Activated CD4-positive, CD25-positive, alpha-beta regulatory T cell treated with anti-CD3 and anti-CD28 coated beads, Interleukin-2, amount 50 U/mL, for 16 hours (primary cell): ENCODE measurements around the gene SRGAP1.

ENCODE experiments used
- DNase-seq: peaks from one replicate; pipeline ENCODE4 v3.0.0-alpha.2; 2020; ENCODE audit warnings: low read depth, low spot score

The SRGAP1 gene

GRCh38 chr12:63966606-63966975 is 122.1 kb downstream of the SRGAP1 start:
- DNase-seq, result no peak

DNA sequence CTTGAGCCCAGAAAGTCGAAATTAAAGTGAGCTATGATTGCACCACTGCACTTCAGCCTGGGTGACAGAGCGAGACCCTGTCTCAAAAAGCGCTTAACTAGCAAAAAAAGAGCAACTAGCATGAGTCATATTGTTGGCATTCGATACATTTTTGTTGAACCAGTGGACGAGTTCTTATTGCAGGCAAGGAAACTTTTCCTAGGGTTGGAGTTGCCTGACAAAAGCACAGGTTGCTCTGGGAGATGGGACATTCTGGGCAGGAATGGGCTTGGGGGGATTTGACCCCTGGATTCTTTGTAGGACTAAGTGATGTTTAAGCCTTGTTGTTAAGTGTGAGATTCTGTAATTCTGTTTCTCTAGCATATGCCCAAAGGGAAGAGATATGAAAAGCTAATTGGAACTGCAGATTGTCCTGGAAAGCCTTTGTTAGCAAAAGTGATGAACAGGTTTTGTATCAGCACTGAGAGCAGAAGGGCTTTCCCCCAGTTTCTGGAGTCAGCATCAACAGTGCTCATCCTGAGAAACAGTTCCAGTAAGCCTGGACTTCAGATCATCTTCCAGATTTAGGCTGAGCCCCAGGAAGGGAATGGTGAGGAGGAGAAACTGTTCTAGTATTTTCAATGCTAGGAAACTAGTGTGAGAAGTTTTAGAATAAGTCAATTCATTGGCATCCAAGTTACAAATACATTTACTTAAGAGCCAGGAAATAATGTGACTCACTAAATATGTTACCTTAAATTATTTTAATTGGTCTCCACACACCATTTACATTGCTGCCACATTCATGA is 123.1 kb downstream of the SRGAP1 start:
- DNase-seq, result no peak

- DNase-seq, result no peak
Measured at GRCh38 chr12:63968673-63969072, 124.2 kb downstream of the SRGAP1 start.

GRCh38 chr12:63976902-63977395 is 132.4 kb downstream of the SRGAP1 start:
- DNase-seq, result no peak

DNA sequence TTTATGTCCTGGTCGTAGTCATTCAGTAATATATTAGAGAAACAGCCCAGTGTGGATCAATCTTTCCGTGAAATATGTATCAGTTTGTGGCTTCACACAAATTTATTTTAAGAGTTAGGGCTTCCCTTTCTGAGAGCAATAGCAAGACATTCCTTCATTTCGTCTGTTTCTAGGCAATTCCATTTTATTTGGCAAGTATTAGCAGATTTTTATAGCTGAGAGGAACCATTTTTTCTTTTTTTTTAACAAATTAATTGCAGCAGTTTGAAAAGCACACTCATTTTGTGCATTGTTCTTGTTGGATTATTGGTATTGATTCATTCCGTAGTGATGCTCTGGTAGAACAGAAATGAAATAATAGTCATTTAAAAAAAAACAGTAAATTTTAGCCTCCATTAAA is 132.9 kb downstream of the SRGAP1 start:
- DNase-seq, result no peak

DNA sequence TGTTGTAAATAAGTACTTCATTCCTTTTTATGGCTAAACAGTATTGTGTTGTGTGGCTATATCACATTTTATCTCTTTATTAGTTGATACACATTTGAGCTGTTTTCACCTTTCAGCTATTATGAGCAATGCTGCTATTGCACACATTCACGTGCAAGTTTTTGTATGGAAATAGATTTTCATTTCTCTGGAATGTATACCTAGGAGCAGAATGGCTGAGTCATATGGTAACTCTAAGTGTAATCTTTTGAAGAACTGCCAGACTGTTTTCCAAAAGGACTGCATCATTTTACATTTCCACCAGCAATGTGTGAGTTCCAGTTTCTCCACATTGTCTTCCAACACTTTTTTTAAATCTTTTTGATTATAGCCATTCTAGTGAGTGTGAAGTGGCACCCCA is 134.0 kb downstream of the SRGAP1 start:
- DNase-seq, result no peak

DNA sequence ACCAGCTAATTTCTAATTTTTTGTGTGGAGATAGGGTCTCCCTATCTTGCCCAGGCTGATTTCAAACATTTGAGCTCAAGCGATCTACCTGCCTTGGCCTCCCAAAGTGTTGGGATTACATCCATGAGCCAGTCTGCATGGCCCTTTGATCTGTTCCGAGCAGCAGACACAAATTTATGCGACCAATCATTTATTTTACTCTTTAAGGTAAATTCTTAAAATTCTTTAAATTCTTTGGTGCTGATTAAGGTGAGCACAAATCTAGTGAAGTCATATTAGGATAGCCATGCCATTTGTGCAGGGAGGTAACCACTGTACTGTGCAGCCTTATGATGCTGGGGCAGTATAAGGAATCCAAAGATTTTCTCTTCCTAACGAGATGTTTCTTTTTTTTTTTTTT is 135.7 kb downstream of the SRGAP1 start:
- DNase-seq, result no peak

DNA sequence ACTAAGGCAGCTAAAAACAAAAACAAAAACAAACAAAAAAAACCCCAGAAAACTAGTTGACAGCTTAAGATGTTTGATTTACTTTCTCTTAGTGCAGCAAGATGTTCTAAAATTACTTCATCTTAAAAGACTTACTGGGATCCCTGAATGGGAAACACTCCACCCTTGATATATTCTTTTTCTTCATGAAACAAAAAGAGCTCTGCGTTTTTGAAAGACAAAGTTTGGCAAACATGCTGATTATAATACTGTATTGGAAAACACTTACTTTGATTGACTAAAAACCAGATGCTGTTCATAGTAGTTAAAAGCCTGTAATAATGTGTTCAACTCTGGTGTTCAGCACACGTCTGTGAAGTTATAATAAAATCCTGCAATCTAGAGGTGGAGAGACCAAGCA is 136.8 kb downstream of the SRGAP1 start:
- no peak for DNase-seq

GRCh38 chr12:63982604-63983295 is 138.2 kb downstream of the SRGAP1 start:
- DNase-seq, result no peak

- DNase-seq, result no peak
Measured at GRCh38 chr12:63985456-63985855, 141.0 kb downstream of the SRGAP1 start.

GRCh38 chr12:63985945-63986344 is 141.4 kb downstream of the SRGAP1 start:
- DNase-seq, result no peak

GRCh38 chr12:63989301-63989845 is 144.9 kb downstream of the SRGAP1 start:
- no peak for DNase-seq

DNA sequence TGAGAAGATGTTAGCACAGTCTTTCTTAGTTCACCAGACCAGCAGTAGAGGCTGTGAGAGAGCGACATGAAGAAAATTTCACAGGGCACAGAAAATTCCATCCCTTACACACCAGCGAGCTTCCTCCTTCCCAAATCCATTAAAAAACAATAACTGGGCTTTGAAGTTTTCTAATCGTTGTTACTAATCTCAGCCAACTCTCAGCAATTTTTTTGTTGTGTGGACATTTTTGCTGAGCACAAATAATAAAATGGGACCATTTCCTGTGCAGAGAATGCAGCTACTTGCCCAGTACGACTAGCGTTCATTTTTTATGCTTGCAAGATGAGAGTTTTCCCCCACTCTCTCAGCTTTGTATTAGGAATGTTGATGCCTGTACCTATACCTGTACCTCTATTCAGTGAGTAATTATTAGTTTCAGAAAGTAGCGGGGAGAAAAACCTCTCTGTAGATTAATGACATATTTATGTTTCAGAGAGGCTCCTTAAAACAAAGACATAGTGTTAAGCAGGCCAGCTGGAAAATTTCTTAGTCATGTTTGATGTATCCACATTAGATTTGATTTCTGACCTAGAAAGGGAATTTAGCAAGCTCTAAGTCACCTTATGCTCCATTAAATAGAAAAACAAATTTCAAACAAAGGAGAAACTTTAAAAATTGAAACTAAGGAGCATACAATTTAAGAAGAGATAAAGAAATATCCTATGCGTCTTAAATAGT is 146.5 kb downstream of the SRGAP1 start:
- DNase-seq, result no peak

GRCh38 chr12:63994704-63995103 is 150.2 kb downstream of the SRGAP1 start:
- no peak for DNase-seq

DNA sequence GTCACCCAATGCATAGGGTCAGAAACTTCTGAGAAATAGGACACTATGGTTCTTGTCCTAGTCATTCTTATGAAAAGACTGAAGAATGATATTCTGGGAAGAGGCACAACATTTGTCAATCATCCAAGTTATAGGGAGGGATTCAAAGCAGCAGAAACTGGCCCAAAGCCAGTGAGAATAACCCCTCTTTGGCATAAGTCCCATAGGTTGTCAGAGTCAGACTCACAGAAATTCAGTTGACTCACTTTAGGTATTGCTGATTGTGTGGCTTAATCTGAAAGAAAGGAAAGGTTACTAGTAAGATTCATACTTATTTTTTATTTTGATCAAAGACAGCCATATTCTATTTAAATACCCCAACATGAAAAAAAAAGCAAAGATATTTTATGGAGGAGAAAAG is 151.0 kb downstream of the SRGAP1 start:
- no peak for DNase-seq

DNA sequence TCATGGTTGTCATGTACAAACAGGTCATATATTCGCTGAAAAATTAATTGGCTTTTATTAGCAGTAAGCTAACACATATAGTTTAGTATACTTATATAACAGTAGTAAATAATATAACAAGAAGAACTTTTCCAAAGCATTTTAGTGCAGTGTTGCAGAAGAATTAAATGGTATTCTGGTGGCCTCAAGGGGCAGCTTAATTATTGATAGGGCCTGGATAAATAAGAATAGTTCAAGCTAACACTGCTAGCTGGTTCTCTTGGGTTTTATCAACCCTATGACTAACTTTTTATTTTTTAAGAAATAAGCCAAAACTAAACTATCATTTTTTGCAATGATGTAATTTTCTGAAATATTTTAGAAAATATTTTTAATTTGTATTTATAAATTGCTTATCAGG is 152.1 kb downstream of the SRGAP1 start:
- no peak for DNase-seq

- DNase-seq, result no peak
Measured at GRCh38 chr12:63997198-63997597, 152.7 kb downstream of the SRGAP1 start.

DNA sequence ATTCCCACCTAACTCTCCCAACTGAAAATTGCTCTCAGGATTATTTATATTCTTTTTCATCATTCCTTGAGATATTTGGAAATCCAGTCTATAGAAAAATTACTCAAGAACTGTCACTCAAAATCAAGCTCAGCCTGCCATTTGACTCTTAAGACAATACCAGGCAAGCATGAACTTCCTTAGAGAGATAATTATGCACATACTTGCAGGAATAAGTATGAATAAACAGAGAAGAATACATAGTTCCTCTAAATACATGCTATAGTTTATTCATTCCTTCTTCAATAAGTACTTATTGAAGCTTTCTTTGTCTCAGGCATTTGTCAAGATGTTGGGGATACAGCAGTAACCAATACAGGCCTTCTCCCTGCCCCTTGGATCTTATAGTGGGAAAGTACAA is 154.1 kb downstream of the SRGAP1 start:
- no peak for DNase-seq

- no peak for DNase-seq
Measured at GRCh38 chr12:63999853-64000252, 155.4 kb downstream of the SRGAP1 start.

- no peak for DNase-seq
Measured at GRCh38 chr12:64001439-64001838, 156.9 kb downstream of the SRGAP1 start.

DNA sequence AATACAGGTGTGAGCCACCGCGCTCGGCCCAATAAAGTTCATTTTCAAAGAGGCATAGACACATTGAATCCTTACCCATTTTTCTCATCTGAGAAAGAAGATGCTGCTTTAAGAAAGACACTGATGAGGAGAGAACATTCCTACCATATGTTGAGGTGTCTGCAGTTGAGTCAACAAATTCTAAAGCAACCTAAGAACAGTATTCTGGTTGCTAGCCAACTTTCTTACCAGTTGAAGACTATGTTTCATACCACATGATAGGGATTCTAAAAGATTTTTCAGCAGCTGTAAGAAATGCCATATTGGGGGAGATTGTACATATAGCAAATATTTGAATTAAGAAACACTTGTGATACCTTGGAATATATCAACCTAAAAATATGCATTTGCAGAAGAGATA is 160.1 kb downstream of the SRGAP1 start:
- DNase-seq, result no peak

DNA sequence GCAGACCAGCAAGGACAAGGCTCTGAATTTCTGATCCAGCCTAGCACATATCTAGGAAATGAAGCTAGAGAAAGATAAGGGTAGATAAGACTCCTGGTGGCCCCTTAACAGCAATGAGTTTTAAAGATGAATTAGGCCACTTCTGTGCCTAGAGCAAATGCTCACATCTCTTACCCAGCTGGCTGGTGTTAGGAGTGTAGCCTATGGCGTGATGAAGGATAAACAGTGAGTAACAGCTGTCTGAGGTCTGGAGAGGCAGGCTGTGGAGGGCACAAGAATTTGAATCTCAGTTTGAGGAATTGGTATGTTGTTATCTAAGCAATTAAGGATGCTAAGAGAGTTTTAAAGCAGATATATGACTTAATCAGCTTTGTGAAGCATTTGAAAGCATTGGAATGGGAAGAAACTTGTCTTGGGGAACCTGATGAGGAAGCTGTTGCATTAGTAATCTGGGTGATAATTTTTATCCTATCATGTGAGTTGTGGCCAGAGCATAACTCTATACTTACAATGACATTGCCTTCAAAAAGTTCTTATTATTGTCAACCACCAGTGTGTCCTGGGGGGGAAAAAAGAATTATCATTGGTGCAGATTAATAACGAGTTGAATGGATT is 161.8 kb downstream of the SRGAP1 start:
- no peak for DNase-seq
